IMR-90 (cell line): ENCODE measurements around the gene ADCY1. TPM values are rescaled to one million over a fixed set of nuclear protein-coding genes. Genes with fewer than 3 reads are reported as not detected.
A peak's percentile ranks its signal among the peaks of the same experiment; 100 is the strongest.

Source experiments
- ATAC-seq: fragments of 200-7000 bp; cut with Tn5 transposase; 2 replicates; pipeline ENCODE4 v1.9.1; 2020; ENCODE audit warnings: low read depth, mild to moderate bottlenecking, moderate library complexity
- BruUV-seq: library from RNA; stranded (reverse); fragments of 400-500 nt; replicated peaks from 2 replicates; lab custom pipeline; 2021; lab: Mats Ljungman, UMichigan
- CTCF ChIA-PET: fragments of 300-600 bp; formaldehyde crosslinking; extraction: SDS; loops from one replicate; lab custom pipeline; 2021; ENCODE audit warnings: antibody characterized with exemption; lab: Yijun Ruan, JAX
- POLR2A ChIA-PET: fragments of 300-600 bp; sonication (Branson Sonifier 250); formaldehyde crosslinking; loops from one replicate; lab custom pipeline; 2022; ENCODE audit warnings: antibody characterized with exemption; ENCODE audit not compliant: unreplicated experiment; lab: Charles Lee
- DNase-seq: peaks from one replicate; pipeline ENCODE4 v3.0.0; 2013
- H2AFZ ChIP-seq: replicated peaks from 2 replicates; pipeline ENCODE3; 2013; ENCODE audit warnings: low read length, mild to moderate bottlenecking; ENCODE audit not compliant: poor library complexity
- H2AK5ac ChIP-seq: 2 replicates; pipeline ENCODE4 v1.6.1; 2013; ENCODE audit warnings: low read depth, low read length, inconsistent platforms
- H2AK9ac ChIP-seq: replicated peaks from 2 replicates; pipeline ENCODE3; 2013; ENCODE audit warnings: mild to moderate bottlenecking, low read depth, low read length, moderate library complexity; ENCODE audit not compliant: poor library complexity
- H2BK120ac ChIP-seq: 2 replicates; pipeline ENCODE4 v1.6.1; 2013; ENCODE audit warnings: low read depth, low read length, inconsistent platforms
- H2BK15ac ChIP-seq: 3 replicates; pipeline ENCODE4 v1.6.1; 2013; ENCODE audit warnings: low read depth, low read length, inconsistent platforms
- H2BK20ac ChIP-seq: 2 replicates; pipeline ENCODE4 v1.6.1; 2013; ENCODE audit warnings: low read depth, mild to moderate bottlenecking, inconsistent platforms, low read length, moderate library complexity
- H2BK5ac ChIP-seq: 2 replicates; pipeline ENCODE4 v1.6.1; 2013; ENCODE audit warnings: mild to moderate bottlenecking, low read depth, low read length, inconsistent platforms; ENCODE audit not compliant: poor library complexity, severe bottlenecking
- H3K14ac ChIP-seq: replicated peaks from 2 replicates; pipeline ENCODE4 v1.6.1; 2013; ENCODE audit warnings: low read depth, low read length, inconsistent platforms
- H3K18ac ChIP-seq: 2 replicates; pipeline ENCODE4 v1.6.1; 2013; ENCODE audit warnings: low read depth, low read length, control low read depth
- H3K23ac ChIP-seq: 2 replicates; pipeline ENCODE4 v1.6.1; 2013; ENCODE audit warnings: low read depth, low read length, inconsistent platforms
- H3K27ac ChIP-seq: 2 replicates; pipeline ENCODE4 v1.5.1; 2013; ENCODE audit warnings: mild to moderate bottlenecking, control low read depth, low read length; ENCODE audit not compliant: insufficient read depth
- H3K27me3 ChIP-seq: 2 replicates; pipeline ENCODE4 v1.6.1; 2013; ENCODE audit warnings: low read length; ENCODE audit not compliant: control insufficient read depth, insufficient read depth
- H3K36me3 ChIP-seq: 2 replicates; pipeline ENCODE4 v1.6.1; 2013; ENCODE audit warnings: low read length, mixed read lengths; ENCODE audit not compliant: control insufficient read depth, insufficient read depth
- H3K4ac ChIP-seq: 2 replicates; pipeline ENCODE4 v1.6.1; 2013; ENCODE audit warnings: low read depth, low read length, inconsistent platforms
- H3K4me1 ChIP-seq: 2 replicates; pipeline ENCODE4 v1.6.1; 2013; ENCODE audit warnings: low read length, mixed read lengths; ENCODE audit not compliant: control insufficient read depth, insufficient read depth
- H3K4me2 ChIP-seq: 2 replicates; pipeline ENCODE4 v1.6.1; 2013; ENCODE audit warnings: low read depth, mild to moderate bottlenecking, control low read depth, low read length, moderate library complexity
- H3K4me3 ChIP-seq: 2 replicates; pipeline ENCODE4 v1.5.1; 2013; ENCODE audit warnings: low read depth, mild to moderate bottlenecking, control low read depth, low read length, moderate library complexity; ENCODE audit not compliant: insufficient read depth
- H3K56ac ChIP-seq: 2 replicates; pipeline ENCODE4 v1.6.1; 2013; ENCODE audit warnings: low read length, inconsistent platforms; ENCODE audit not compliant: insufficient read depth; ENCODE audit errors: extremely low read depth
- H3K79me1 ChIP-seq, 2 experiments: 2 replicates each; pipeline ENCODE4 v1.6.1; 2013; ENCODE audit warnings: low read length in 2 of 2, inconsistent platforms in 1 of 2, low read depth in 1 of 2
- H3K9ac ChIP-seq: 2 replicates; pipeline ENCODE4 v1.6.1; 2013; ENCODE audit warnings: low read depth, low read length, control low read depth
- H3K9me1 ChIP-seq: 2 replicates; pipeline ENCODE4 v1.6.1; 2013; ENCODE audit warnings: low read length, inconsistent platforms; ENCODE audit not compliant: insufficient read depth
- H3K9me3 ChIP-seq: 2 replicates; pipeline ENCODE4 v1.6.1; 2013; ENCODE audit warnings: low read length; ENCODE audit not compliant: control insufficient read depth, insufficient read depth
- H4K20me1 ChIP-seq: 2 replicates; pipeline ENCODE4 v1.6.1; 2013; ENCODE audit warnings: low read length, inconsistent platforms; ENCODE audit not compliant: insufficient read depth
- H4K5ac ChIP-seq: 2 replicates; pipeline ENCODE4 v1.6.1; 2013; ENCODE audit warnings: mild to moderate bottlenecking, low read depth, low read length, control low read depth
- H4K8ac ChIP-seq, 2 experiments: 2 replicates each; pipeline ENCODE4 v1.6.1; 2013; ENCODE audit warnings: low read depth in 2 of 2, low read length in 2 of 2, control low read depth in 1 of 2, inconsistent platforms in 1 of 2
- H4K91ac ChIP-seq: 2 replicates; pipeline ENCODE4 v1.6.1; 2013; ENCODE audit warnings: low read depth, low read length, inconsistent platforms; ENCODE audit not compliant: insufficient read depth
- BHLHE40 ChIP-seq: fragments of 150-350 bp; IDR thresholded peaks from 2 replicates; pipeline ENCODE4 v1.6.1; 2016; ENCODE audit warnings: mild to moderate bottlenecking, low read depth, low read length
- CEBPB ChIP-seq: IDR thresholded peaks from 2 replicates; pipeline ENCODE4 v1.6.1; 2012; ENCODE audit warnings: low read depth, low read length, improper control_type of control experiment
- CHD1 ChIP-seq: IDR thresholded peaks from 2 replicates; pipeline ENCODE4 v1.6.1; 2012; ENCODE audit warnings: low read depth, low read length, improper control_type of control experiment
- CTCF ChIP-seq: conservative IDR thresholded peaks from 2 replicates; pipeline ENCODE4 v1.5.1; 2012; ENCODE audit warnings: mild to moderate bottlenecking, low read depth, low read length, improper control_type of control experiment
- FOS ChIP-seq: fragments of 150-350 bp; IDR thresholded peaks from 2 replicates; pipeline ENCODE4 v1.6.1; 2016; ENCODE audit warnings: low read depth, low read length
- MAFK ChIP-seq: IDR thresholded peaks from 2 replicates; pipeline ENCODE4 v1.6.1; 2012; ENCODE audit warnings: low read depth, low read length, improper control_type of control experiment
- MAZ ChIP-seq: IDR thresholded peaks from 2 replicates; pipeline ENCODE4 v1.6.1; 2012; ENCODE audit warnings: low read depth, mild to moderate bottlenecking, low read length, improper control_type of control experiment, moderate library complexity, borderline replicate concordance
- MXI1 ChIP-seq: IDR thresholded peaks from 2 replicates; pipeline ENCODE4 v1.6.1; 2012; ENCODE audit warnings: low read depth, mild to moderate bottlenecking, low read length, moderate library complexity, borderline replicate concordance
- NFE2L2 ChIP-seq: fragments of 150-350 bp; IDR thresholded peaks from 2 replicates; pipeline ENCODE4 v1.6.1; 2016; ENCODE audit warnings: low read depth, mild to moderate bottlenecking, low read length
- POLR2A ChIP-seq: IDR thresholded peaks from 2 replicates; pipeline ENCODE4 v1.6.1; 2012; ENCODE audit warnings: mild to moderate bottlenecking, low read depth, low read length
- RAD21 ChIP-seq: IDR thresholded peaks from 2 replicates; pipeline ENCODE4 v1.6.1; 2012; ENCODE audit warnings: low read length, improper control_type of control experiment
- RCOR1 ChIP-seq: IDR thresholded peaks from 2 replicates; pipeline ENCODE4 v1.6.1; 2012; ENCODE audit warnings: mild to moderate bottlenecking, low read length, improper control_type of control experiment; ENCODE audit not compliant: insufficient replicate concordance
- WGBS, 2 experiments: methylation state at CpG; one replicate each; pipeline versions ENCODE4 v1.1.5 to v1.1.7; 2013; ENCODE audit warnings: missing lambda C conversion rate in 2 of 2; ENCODE audit not compliant: insufficient read length in 1 of 2; ENCODE audit errors: extremely low coverage in 2 of 2; 5-methylcytosine and 5-hydroxymethylcytosine counted together
- dilution Hi-C: fragments of 300-500 bp; cut with HindIII; formaldehyde crosslinking; loops from one replicate; pipeline ENCODE4 v1.14.3; 2018; ENCODE audit warnings: low sequenced_read_pairs; ENCODE audit not compliant: unreplicated experiment
- in situ Hi-C: fragments of 300-500 bp; cut with MboI; formaldehyde crosslinking; loops from 3 replicates; pipeline ENCODE4 v1.14.3; 2019; ENCODE audit warnings: low sequenced_read_pairs, inconsistent platforms, mixed read lengths
- intact Hi-C: fragments of 100-400 bp; cut with micrococcal nuclease; formaldehyde crosslinking; loops from 2 replicates; pipeline ENCODE4 v1.10.0; 2022
- polyA plus RNA-seq, 3 experiments: library from polyadenylated mRNA; depleted of rRNA; stranded (reverse); fragments of >200 nt; gene quantifications; 2 replicates each; pipeline ENCODE4 v1.2.3, GENCODE V29; 2012; ENCODE audit warnings: low replicate concordance in 1 of 3
- total RNA-seq: library from RNA; depleted of rRNA; stranded (reverse); fragments of >200 nt; gene quantifications from 2 replicates; pipeline ENCODE4 v1.2.3, GENCODE V29; 2012
- TF ChIP-seq, protein P1 (sequence below): fragments of 150-350 bp; IDR thresholded peaks from 2 replicates; pipeline ENCODE4 v1.6.1; 2017; ENCODE audit warnings: mild to moderate bottlenecking, antibody characterized with exemption, low read length, low read depth
- TF ChIP-seq, protein P2 (sequence below): fragments of 150-350 bp; IDR thresholded peaks from 2 replicates; pipeline ENCODE4 v1.6.1; 2016; ENCODE audit warnings: low read depth, mild to moderate bottlenecking, low read length, moderate library complexity, borderline replicate concordance

Gene ADCY1
- total and polyA plus RNA-seq, 2 of the 4 experiments (the other 2 are of a cell fraction) = 0.18 to 0.24 TPM

DNA sequence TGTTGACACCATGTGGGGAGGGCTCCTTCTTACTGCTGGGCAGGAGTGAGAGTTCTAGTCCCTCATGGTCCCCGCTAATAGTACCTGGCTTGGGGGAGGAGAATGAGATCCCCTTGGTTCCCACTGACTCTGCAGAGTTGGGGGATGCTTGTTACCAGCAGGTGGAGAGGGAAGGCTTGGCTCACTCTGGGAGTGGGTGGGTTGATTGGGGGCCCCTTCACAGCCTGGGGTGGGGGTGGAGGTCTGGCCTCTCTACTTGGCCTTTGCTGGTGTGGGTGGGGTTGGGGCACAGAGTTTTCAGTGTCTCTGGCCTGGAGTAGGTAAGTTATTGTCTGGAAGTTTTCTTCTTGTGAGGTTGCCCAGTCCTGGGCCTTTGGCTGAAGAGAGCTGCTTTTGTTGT is 31.9 kb downstream of the ADCY1 start:
- ChIA-PET CTCF (interaction anchor here (0.6 kb wide), 1 partner anchor 7 kb away, joined by 3 read pairs; no protein-coding TSS in a partner anchor), POLR2A (no interaction called here)
- Histone ChIP-seq H4K20me1 (no peaks in the 10 kb centered on the region), H2AK5ac (no peak overlapping the region), H3K4me1 (no peaks in the 10 kb centered on the region), H2BK5ac (no peak overlapping the region), H3K4me2 (no peak overlapping the region), H3K56ac (no peak overlapping the region), H3K9ac (no peak overlapping the region), H2AK9ac (peak overlapping the region; percentile 28), H3K4ac (no peak overlapping the region), H3K9me3 (no peaks in the 10 kb centered on the region), H2BK20ac (no peak overlapping the region), H4K91ac (no peak overlapping the region), H3K18ac (no peak overlapping the region), H3K36me3 (no peaks in the 10 kb centered on the region), H3K4me3 (no peak overlapping the region), H3K27ac (no peak overlapping the region), H2BK15ac (no peak overlapping the region), H3K23ac (no peak overlapping the region), H3K14ac (no peak overlapping the region), H2AFZ (peak overlapping the region; percentile 32), H3K27me3 (peaks cover 2% of the 10 kb centered on the region; the same call in 1 of the 2 replicates), H4K5ac (no peak overlapping the region), H4K8ac (no peak overlapping the region), H3K9me1 (no peaks in the 10 kb centered on the region), H3K79me1 (no peaks in the 10 kb centered on the region), H2BK120ac (no peak overlapping the region)
- in situ Hi-C loops (no loop called here), intact Hi-C loops (no loop called here), dilution Hi-C loops (no loop called here)
- TF ChIP-seq MAZ (no peak), BHLHE40 (no peak), NFE2L2 (no peak), POLR2A (no peak), MAFK (no peak), FOS (no peak), CHD1 (no peak), CEBPB (no peak), RAD21 (no peak), CTCF (no peak), MXI1 (no peak), RCOR1 (no peak)
- TF ChIP-seq, protein P1, sequence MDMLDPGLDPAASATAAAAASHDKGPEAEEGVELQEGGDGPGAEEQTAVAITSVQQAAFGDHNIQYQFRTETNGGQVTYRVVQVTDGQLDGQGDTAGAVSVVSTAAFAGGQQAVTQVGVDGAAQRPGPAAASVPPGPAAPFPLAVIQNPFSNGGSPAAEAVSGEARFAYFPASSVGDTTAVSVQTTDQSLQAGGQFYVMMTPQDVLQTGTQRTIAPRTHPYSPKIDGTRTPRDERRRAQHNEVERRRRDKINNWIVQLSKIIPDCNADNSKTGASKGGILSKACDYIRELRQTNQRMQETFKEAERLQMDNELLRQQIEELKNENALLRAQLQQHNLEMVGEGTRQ = no peak
- TF ChIP-seq, protein P2, sequence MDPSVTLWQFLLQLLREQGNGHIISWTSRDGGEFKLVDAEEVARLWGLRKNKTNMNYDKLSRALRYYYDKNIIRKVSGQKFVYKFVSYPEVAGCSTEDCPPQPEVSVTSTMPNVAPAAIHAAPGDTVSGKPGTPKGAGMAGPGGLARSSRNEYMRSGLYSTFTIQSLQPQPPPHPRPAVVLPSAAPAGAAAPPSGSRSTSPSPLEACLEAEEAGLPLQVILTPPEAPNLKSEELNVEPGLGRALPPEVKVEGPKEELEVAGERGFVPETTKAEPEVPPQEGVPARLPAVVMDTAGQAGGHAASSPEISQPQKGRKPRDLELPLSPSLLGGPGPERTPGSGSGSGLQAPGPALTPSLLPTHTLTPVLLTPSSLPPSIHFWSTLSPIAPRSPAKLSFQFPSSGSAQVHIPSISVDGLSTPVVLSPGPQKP = no peak
- no CpG with 5 or more reads among the region's 1 CpG for WGBS, 2 experiments
- DNase-seq (no peak), ATAC-seq (no peak)
- no TSS peak for BruUV-seq
